NCI-H524 treated with DMSO at 0.1 percent for 48 hours (cell line): ENCODE results near the gene TSPAN4.

Source experiments
- DNase-seq: peaks from one replicate; lab custom pipeline; 2025; lab: John Stamatoyannopoulos, UW

The TSPAN4 gene

GRCh38 chr11:850775-851763 is 8.4 kb downstream of the TSPAN4 start:
- no peak for DNase-seq

DNA sequence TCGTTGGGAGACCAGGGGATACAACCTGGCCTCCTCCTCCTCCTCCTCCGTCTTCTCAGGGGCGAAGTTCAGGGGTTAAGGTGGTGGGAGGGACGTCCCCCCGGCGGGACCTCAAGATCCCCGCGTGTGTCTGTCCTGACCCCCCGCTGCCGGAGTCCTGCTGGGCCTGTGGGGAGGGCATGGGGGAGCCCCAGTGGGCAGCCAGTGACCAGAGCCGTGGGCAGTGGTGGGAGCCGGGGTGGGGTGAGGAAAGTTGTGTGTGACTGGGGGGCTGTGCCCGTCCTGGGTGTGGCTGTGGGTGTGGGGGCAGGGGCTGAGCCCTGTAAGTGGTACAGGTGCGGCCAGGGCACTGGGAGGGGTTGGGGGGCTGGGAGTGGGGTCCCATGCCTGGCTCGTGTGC is 10.1 kb downstream of the TSPAN4 start:
- DNase-seq, result no peak

DNA sequence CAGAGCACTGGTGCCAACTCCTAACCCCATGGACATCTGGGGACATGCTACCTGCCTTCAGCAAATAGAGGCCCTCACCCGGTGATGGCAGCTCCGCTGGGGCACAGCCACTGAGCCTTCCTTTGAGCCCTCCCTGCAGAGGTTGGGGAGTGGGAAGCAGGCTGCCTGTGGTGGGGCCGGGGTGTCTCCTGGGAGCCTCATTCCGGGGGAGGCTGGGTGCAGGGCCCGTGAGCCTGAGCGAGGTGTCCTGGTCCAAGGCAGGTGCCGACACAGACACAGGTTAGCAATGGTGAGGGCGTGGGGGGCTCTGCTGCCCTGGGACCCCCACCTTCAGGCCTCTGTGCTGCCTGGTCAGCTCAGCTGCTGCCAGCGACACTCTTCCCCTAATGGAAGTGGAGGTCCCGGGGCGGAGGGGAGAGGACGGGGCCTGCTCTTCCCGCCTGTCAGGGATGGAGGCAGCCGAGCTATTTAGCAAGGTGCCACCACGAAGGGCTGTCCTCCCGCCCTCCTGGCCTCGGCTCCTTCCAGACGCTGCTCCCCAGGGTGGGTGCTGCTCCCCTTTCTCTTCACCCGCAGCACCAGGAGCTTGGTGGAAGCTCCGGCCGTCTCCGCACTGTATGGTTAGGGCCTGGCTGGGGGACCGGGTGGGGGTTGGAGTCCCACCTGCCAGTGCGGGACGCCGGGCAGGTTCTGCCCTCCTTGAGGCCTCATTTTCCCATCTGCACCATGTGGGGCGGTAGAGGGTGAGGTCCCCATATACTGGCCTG is 11.2 kb downstream of the TSPAN4 start:
- no peak for DNase-seq

DNA sequence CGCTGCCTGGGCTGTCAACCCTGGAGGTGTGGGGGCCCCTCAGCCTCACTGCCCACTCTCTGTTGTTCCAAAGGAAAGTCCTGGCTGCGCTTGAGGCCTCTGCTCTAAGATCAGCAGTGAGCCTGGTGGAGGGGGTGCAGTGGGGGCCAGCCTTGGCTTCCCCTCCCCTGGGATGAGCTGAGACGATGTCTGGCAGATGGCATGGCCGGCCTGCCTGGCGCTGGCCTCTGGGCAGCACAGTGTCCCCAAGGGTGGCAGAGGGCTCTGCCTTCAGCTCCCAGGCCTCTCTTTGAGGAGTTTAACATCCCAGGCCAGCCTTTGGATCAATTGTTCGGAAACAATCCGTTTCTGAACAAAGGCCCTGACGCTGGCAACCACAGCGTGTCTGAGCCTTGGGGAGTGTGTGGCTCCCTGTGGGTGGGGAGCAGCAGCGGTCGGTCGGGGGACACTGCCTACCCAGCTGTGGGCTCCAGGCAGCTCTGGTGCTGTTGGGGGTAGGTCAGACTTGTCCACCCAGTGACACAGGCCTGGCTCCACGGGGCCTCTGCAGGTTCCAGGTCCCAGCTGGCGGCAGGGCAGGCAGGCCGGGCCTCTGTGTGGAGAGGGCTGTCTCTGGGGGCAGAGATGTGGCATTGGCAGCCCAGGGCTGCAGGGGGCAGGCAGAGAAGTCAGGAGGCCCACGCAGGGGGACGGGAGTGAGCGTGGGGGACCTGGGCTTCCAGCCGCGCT is 12.1 kb downstream of the TSPAN4 start:
- DNase-seq, result no peak

- DNase-seq, result no peak
Measured at GRCh38 chr11:855330-855674, 12.7 kb downstream of the TSPAN4 start.

GRCh38 chr11:855796-856195 is 13.1 kb downstream of the TSPAN4 start:
- DNase-seq, result no peak

- DNase-seq, result no peak
Measured at GRCh38 chr11:856397-856796, 13.7 kb downstream of the TSPAN4 start.

GRCh38 chr11:858053-858761 is 15.6 kb downstream of the TSPAN4 start:
- DNase-seq, result no peak

DNA sequence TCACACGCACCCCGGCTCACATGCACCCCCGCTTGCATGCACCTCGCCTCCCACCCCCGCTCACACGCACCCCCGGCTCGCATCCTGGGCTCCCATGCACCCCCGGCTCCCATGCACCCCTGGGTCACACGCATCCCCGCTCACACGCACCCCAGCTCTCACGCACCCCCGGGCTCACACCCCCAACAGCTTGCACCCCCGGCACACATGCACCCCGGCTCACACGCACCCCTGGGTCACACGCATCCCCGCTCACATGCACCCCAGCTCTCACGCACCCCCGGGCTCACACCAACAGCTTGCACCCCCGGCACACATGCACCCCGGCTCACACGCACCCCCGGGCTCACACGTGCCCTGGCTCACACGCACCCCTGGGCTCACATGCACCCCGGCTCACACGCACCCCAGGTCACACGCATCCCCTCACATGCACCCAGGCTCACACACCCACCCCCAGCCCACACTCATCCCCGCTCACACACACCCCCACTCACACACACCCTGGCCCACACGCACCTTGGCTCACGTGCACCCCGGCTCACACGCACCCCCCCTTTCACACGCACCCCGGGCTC is 16.2 kb downstream of the TSPAN4 start:
- no peak for DNase-seq

GRCh38 chr11:859394-860131 is 16.9 kb downstream of the TSPAN4 start:
- DNase-seq, result no peak

DNA sequence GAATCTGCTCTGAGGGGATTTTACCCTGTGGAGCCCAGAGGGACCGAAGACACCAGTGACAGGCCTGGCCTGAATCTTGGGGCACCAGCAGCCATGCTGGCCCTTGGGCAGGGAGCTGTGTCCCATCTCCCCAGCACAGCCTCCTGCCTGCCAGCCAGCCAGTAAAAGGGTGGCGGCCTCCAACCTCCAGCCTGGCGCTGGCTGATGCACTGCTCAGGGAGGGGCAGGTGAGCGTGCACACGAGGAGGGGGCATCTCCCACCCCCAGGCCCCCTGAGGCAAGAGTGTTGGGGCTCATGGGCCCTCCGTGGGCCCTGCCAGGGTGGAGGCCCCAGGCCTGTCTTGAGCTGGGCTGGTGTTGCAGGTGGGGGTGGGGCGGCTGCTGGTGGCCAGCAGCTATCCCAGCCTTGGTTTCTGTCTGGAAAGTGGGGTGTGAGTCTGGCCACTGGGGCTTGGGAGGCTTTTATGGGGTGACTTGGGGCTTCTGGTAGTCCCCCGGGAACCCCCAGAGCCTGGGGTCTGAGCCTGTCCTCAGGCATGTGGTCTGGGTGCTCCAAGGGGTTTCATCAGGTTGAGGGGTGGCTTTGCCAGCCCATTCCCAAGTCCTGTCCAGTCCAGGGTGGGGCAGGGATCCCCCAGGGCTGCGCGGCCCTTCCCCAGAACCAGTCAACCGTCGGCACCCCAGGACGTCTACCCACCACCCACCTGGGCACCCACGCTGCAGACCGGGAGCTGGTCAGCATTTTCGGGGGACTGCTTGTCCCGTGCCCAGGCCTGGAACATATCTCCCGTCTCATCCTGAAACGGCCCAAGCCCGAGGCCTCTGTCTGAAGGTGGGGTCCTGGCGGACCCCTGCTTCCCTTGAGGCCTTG is 17.8 kb downstream of the TSPAN4 start:
- DNase-seq, result no peak

GRCh38 chr11:861105-861479 is 18.4 kb downstream of the TSPAN4 start:
- DNase-seq, result no peak

DNA sequence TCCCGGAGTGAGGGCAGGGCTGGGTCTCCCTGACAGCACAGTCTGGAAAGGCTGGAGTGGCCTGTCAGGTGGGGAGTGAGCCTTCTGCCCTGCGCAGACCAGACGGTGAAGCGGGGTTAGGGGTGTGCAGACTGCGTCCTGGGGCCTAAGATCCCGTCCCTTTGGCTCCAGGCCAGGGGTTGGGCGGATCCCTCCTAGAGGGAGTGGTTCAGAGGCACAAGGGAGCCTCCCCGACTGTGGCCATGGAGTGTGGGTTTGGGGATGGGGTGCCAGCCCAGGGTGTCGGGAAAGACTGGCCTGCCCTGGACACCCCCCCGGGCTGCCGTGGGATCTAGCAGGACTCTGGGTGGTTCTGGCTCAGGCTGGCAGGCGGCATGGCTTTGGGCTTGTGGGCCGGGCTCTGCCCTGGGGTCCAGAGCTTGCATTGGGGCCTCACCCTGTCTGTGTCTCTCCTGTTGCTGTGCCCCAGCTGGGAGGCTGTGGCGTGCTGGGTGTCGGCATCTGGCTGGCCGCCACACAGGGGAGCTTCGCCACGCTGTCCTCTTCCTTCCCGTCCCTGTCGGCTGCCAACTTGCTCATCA is 19.5 kb downstream of the TSPAN4 start:
- DNase-seq, result peak; percentile 45

- DNase-seq, result no peak
Measured at GRCh38 chr11:862696-863022, 20.0 kb downstream of the TSPAN4 start.

GRCh38 chr11:863023-863909 is 20.6 kb downstream of the TSPAN4 start:
- no peak for DNase-seq

- DNase-seq, result no peak
Measured at GRCh38 chr11:863910-864827, 21.5 kb downstream of the TSPAN4 start.

GRCh38 chr11:864898-865297 is 22.2 kb downstream of the TSPAN4 start:
- no peak for DNase-seq
